Ovary (tissue), 3 donors: Measurements from ENCODE around the gene SCARF2.

ENCODE experiments used
- EP300 ChIP-seq: sonication (generic); formaldehyde crosslinking; IDR thresholded peaks from one replicate; pipeline ENCODE4 v1.6.1; 2017; ENCODE audit warnings: antibody characterized with exemption
- POLR2A ChIP-seq: fragments of 450-650 bp; IDR thresholded peaks from one replicate; pipeline ENCODE4 v1.6.1; 2017; ENCODE audit warnings: antibody characterized with exemption, mild to moderate bottlenecking, moderate library complexity
- TF ChIP-seq, protein P1 (sequence below), 3 donors: fragments of 450-650 bp in 2 of 3; fragments of 200-600 bp in 1 of 3; IDR thresholded peaks; one replicate each; pipeline versions ENCODE4 v1.5.1 to v1.8.0; 2016 to 2022; ENCODE audit warnings: antibody characterized with exemption in 3 of 3, mild to moderate bottlenecking in 1 of 3
- donor health status: DM: no; HTN: no; CAD: no.

DNA sequence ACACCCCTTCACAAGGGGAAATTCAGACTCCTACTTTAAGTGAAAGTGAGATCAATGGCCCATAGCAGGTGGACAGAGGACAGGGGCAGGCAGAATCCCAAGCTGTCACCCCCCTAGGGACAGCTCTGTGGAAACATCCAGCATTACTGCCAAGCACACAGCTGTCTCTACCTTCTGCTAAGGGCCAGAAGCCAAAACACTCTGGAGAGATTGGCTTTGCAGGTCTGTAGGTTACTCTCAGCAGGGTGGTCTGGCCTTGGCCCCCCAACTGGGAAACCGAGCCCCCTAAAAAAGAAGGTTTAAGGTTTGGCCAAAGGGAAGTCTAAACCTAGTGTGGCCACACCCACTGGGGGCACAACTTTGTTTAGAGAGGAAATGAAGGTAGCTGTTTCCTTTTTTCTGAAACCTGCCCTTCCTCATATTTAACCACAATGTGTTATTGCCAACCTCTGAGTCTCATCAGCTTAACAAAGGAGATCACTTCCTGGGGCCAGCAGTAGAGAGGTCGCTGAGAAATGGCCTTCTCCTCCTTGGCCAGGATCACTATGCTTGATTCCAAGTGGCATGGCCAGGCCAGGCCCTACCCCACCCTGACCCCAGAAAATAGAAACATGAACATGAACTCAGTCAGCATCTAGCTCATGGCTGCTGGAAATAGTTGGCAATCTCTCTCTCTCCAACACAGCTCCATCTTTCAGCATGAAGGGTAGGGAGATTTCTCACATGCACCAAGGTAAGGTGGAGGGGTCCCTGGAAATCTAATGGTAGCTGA lies 25.9 kb upstream of the SCARF2 start:
- TF ChIP-seq, protein P1, sequence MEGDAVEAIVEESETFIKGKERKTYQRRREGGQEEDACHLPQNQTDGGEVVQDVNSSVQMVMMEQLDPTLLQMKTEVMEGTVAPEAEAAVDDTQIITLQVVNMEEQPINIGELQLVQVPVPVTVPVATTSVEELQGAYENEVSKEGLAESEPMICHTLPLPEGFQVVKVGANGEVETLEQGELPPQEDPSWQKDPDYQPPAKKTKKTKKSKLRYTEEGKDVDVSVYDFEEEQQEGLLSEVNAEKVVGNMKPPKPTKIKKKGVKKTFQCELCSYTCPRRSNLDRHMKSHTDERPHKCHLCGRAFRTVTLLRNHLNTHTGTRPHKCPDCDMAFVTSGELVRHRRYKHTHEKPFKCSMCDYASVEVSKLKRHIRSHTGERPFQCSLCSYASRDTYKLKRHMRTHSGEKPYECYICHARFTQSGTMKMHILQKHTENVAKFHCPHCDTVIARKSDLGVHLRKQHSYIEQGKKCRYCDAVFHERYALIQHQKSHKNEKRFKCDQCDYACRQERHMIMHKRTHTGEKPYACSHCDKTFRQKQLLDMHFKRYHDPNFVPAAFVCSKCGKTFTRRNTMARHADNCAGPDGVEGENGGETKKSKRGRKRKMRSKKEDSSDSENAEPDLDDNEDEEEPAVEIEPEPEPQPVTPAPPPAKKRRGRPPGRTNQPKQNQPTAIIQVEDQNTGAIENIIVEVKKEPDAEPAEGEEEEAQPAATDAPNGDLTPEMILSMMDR (IDR thresholded peaks at IDR 0.05), result no peak
- TF ChIP-seq POLR2A, result no peak
- TF ChIP-seq EP300, result no peak
